Brain microvascular endothelial cell (primary cell): Measurements from ENCODE around the gene UGT1A9.

Experiments
- DNase-seq: peaks from one replicate; pipeline ENCODE4 v3.0.0-alpha.2; 2020
- H3K27ac ChIP-seq: fragments of 250-450 bp; sonication (Bioruptor Pico); 2 replicates; pipeline ENCODE4 v1.5.1; 2020; ENCODE audit warnings: mild to moderate bottlenecking, moderate library complexity
- H3K27me3 ChIP-seq: fragments of 250-450 bp; sonication (Bioruptor Pico); replicated peaks from 2 replicates; pipeline ENCODE4 v1.5.1; 2020; ENCODE audit warnings: mild to moderate bottlenecking
- H3K36me3 ChIP-seq: fragments of 250-450 bp; sonication (Bioruptor Pico); replicated peaks from 2 replicates; pipeline ENCODE4 v1.5.1; 2020; ENCODE audit warnings: mild to moderate bottlenecking
- H3K4me3 ChIP-seq: 2 replicates; pipeline ENCODE4 v1.5.1; 2011; ENCODE audit warnings: low read depth, mild to moderate bottlenecking, control low read depth, low read length, moderate library complexity
- CTCF ChIP-seq: IDR thresholded peaks from 2 replicates; pipeline ENCODE4 v1.5.1; 2011; ENCODE audit warnings: low read depth, mild to moderate bottlenecking, moderate library complexity, low read length, control low read depth, inconsistent platforms; ENCODE audit errors: missing control alignments
- in situ Hi-C: cut with HindIII; loops from 2 replicates; pipeline ENCODE4 v1.10.0; 2017; ENCODE audit warnings: low sequenced_read_pairs, low pct_ligation_motif_present

UGT1A9 gene

GRCh38 chr2:233810385-233810784 lies 138.7 kb downstream of the UGT1A9 start:
- no peaks in the 10 kb centered on the region for H3K36me3 ChIP-seq
- H3K4me3 ChIP-seq, result no peak overlapping the region
- no peaks in the 10 kb centered on the region for H3K27me3 ChIP-seq
- in situ Hi-C loops, result no loop called here
- TF ChIP-seq CTCF, result no peak
- H3K27ac ChIP-seq, result no peak overlapping the region
- no peak for DNase-seq

- TF ChIP-seq CTCF, result no peak
- in situ Hi-C loops, result no loop called here
- H3K27me3 ChIP-seq, result no peaks in the 10 kb centered on the region
- DNase-seq, result no peak
- H3K36me3 ChIP-seq, result no peaks in the 10 kb centered on the region
- no peak overlapping the region for H3K27ac ChIP-seq
- no peak overlapping the region for H3K4me3 ChIP-seq
Measured at GRCh38 chr2:233811087-233811486, 139.4 kb downstream of the UGT1A9 start.

GRCh38 chr2:233811732-233812131 lies 140.0 kb downstream of the UGT1A9 start:
- Histone ChIP-seq H3K4me3 (no peak overlapping the region), H3K27ac (no peak overlapping the region), H3K27me3 (no peaks in the 10 kb centered on the region), H3K36me3 (no peaks in the 10 kb centered on the region)
- no peak for DNase-seq
- in situ Hi-C loops, result no loop called here
- no peak for TF ChIP-seq CTCF

GRCh38 chr2:233813236-233814055 lies 141.7 kb downstream of the UGT1A9 start:
- no peak overlapping the region for H3K4me3 ChIP-seq
- H3K36me3 ChIP-seq, result no peaks in the 10 kb centered on the region
- no peaks in the 10 kb centered on the region for H3K27me3 ChIP-seq
- no peak for DNase-seq
- in situ Hi-C loops, result no loop called here
- TF ChIP-seq CTCF, result no peak
- no peak overlapping the region for H3K27ac ChIP-seq

- H3K27ac ChIP-seq, result no peak overlapping the region
- H3K36me3 ChIP-seq, result no peaks in the 10 kb centered on the region
- TF ChIP-seq CTCF, result no peak
- no peaks in the 10 kb centered on the region for H3K27me3 ChIP-seq
- in situ Hi-C loops, result no loop called here
- no peak overlapping the region for H3K4me3 ChIP-seq
- DNase-seq, result peak; percentile 22
Measured at GRCh38 chr2:233814056-233814835, 142.5 kb downstream of the UGT1A9 start.
